Loucy (cell line): ENCODE measurements around the gene FAM222A.

ENCODE experiments used
- H2AFZ ChIP-seq: fragments of 200-600 bp; sonication (generic); 2 replicates; pipeline ENCODE4 v1.6.0; 2016; ENCODE audit warnings: antibody characterized with exemption, mild to moderate bottlenecking, low read length, moderate library complexity
- H3F3A ChIP-seq: fragments of 200-600 bp; 2 replicates; pipeline ENCODE4 v1.6.0; 2016; ENCODE audit warnings: antibody characterized with exemption, low read depth, mild to moderate bottlenecking
- H3K27me3 ChIP-seq: fragments of 200-600 bp; sonication (generic); 2 replicates; pipeline ENCODE4 v1.6.1; 2014; ENCODE audit warnings: low read length, mild to moderate bottlenecking; ENCODE audit not compliant: insufficient read depth, poor library complexity, severe bottlenecking
- H3K36me3 ChIP-seq: fragments of 200-600 bp; sonication (generic); 2 replicates; pipeline ENCODE4 v1.6.1; 2016; ENCODE audit warnings: low read length; ENCODE audit not compliant: insufficient read depth
- H3K4me1 ChIP-seq: fragments of 200-600 bp; sonication (generic); 2 replicates; pipeline ENCODE4 v1.5.1; 2014; ENCODE audit warnings: low read length, mild to moderate bottlenecking; ENCODE audit not compliant: insufficient read depth, poor library complexity, severe bottlenecking
- H3K4me2 ChIP-seq: fragments of 200-600 bp; sonication (generic); 2 replicates; pipeline ENCODE4 v1.6.0; 2014; ENCODE audit warnings: antibody characterized with exemption, low read length, low read depth, mild to moderate bottlenecking; ENCODE audit not compliant: poor library complexity, severe bottlenecking
- H3K4me3 ChIP-seq: fragments of 200-600 bp; sonication (generic); 2 replicates; pipeline ENCODE4 v1.5.1; 2014; ENCODE audit warnings: low read length, mild to moderate bottlenecking, mixed read lengths; ENCODE audit not compliant: poor library complexity, severe bottlenecking
- H3K79me2 ChIP-seq: fragments of 200-600 bp; sonication (generic); 2 replicates; pipeline ENCODE4 v1.6.1; 2014; ENCODE audit warnings: low read length; ENCODE audit not compliant: insufficient read depth
- H3K9ac ChIP-seq: fragments of 200-600 bp; sonication (generic); 2 replicates; pipeline ENCODE4 v1.6.0; 2014; ENCODE audit warnings: mild to moderate bottlenecking, low read depth, low read length, moderate library complexity; ENCODE audit not compliant: poor library complexity, severe bottlenecking
- H3K9me2 ChIP-seq: fragments of 200-600 bp; sonication (generic); replicated peaks from 2 replicates; pipeline ENCODE4 v1.6.1; 2016; ENCODE audit warnings: low read depth, low read length, mixed read lengths
- H3K9me3 ChIP-seq: fragments of 200-600 bp; sonication (generic); 2 replicates; pipeline ENCODE4 v1.6.1; 2014; ENCODE audit warnings: mild to moderate bottlenecking, antibody characterized with exemption, low read length, low read depth; ENCODE audit not compliant: insufficient read depth
- H4K20me1 ChIP-seq: fragments of 200-600 bp; sonication (generic); 2 replicates; pipeline ENCODE4 v1.6.0; 2014; ENCODE audit warnings: antibody characterized with exemption, low read length, mild to moderate bottlenecking; ENCODE audit not compliant: insufficient read depth, poor library complexity, severe bottlenecking
- CTCF ChIP-seq: fragments of 200-600 bp; sonication (generic); conservative IDR thresholded peaks from 2 replicates; pipeline ENCODE4 v1.5.1; 2014; ENCODE audit warnings: mild to moderate bottlenecking, antibody characterized with exemption, low read length
- EZH2phosphoT487 ChIP-seq: fragments of 200-600 bp; IDR thresholded peaks from 2 replicates; pipeline ENCODE4 v1.6.1; 2018; ENCODE audit warnings: antibody characterized with exemption, mild to moderate bottlenecking, moderate library complexity, borderline replicate concordance

Gene FAM222A

GRCh38 chr12:109695416-109695815 lies 18.2 kb upstream of the FAM222A start:
- TF ChIP-seq CTCF = no peak
- no peak for TF ChIP-seq EZH2phosphoT487
- H3K4me2 ChIP-seq = peak overlapping the region; percentile 33
- H3K9me2 ChIP-seq = no peaks in the 10 kb centered on the region
- peaks cover 17% of the 10 kb centered on the region for H3K27me3 ChIP-seq
- no peaks in the 10 kb centered on the region for H3K36me3 ChIP-seq
- H2AFZ ChIP-seq = no peak overlapping the region
- no peaks in the 10 kb centered on the region for H3K9me3 ChIP-seq
- no peaks in the 10 kb centered on the region for H3F3A ChIP-seq
- no peaks in the 10 kb centered on the region for H3K79me2 ChIP-seq
- no peak overlapping the region for H3K9ac ChIP-seq
- peaks cover 9% of the 10 kb centered on the region for H3K4me1 ChIP-seq
- H4K20me1 ChIP-seq = no peaks in the 10 kb centered on the region
- H3K4me3 ChIP-seq = no peak overlapping the region

- Histone ChIP-seq H3K4me1 (peaks cover 9% of the 10 kb centered on the region), H3K36me3 (no peaks in the 10 kb centered on the region), H4K20me1 (no peaks in the 10 kb centered on the region), H3K9ac (no peak overlapping the region), H3K27me3 (peaks cover 17% of the 10 kb centered on the region), H3K79me2 (no peaks in the 10 kb centered on the region), H3K4me3 (no peak overlapping the region), H3K4me2 (peak overlapping the region; percentile 33), H3F3A (no peaks in the 10 kb centered on the region), H3K9me2 (no peaks in the 10 kb centered on the region), H2AFZ (no peak overlapping the region), H3K9me3 (no peaks in the 10 kb centered on the region)
- no peak for TF ChIP-seq EZH2phosphoT487
- no peak for TF ChIP-seq CTCF
Measured at GRCh38 chr12:109695961-109696461, 17.6 kb upstream of the FAM222A start.

GRCh38 chr12:109696485-109697269 lies 16.9 kb upstream of the FAM222A start:
- Histone ChIP-seq H3K4me3 (no peak overlapping the region), H3K27me3 (peaks cover 15% of the 10 kb centered on the region), H4K20me1 (no peaks in the 10 kb centered on the region), H3K36me3 (no peaks in the 10 kb centered on the region), H3K4me1 (peaks cover 9% of the 10 kb centered on the region), H3K9me3 (no peaks in the 10 kb centered on the region), H3K4me2 (peak overlapping the region; percentile 33), H3F3A (no peaks in the 10 kb centered on the region), H3K9ac (no peak overlapping the region), H2AFZ (no peak overlapping the region), H3K9me2 (no peaks in the 10 kb centered on the region), H3K79me2 (no peaks in the 10 kb centered on the region)
- TF ChIP-seq EZH2phosphoT487 (no peak), CTCF (no peak)
